ENCODE results near the gene TRPM3. TPM values are rescaled to one million over a fixed set of nuclear protein-coding genes. Genes with fewer than 3 reads are reported as not detected.

The TRPM3 gene
- total RNA-seq, 1 experiment from 2014 or later: 5.4 TPM

DNA sequence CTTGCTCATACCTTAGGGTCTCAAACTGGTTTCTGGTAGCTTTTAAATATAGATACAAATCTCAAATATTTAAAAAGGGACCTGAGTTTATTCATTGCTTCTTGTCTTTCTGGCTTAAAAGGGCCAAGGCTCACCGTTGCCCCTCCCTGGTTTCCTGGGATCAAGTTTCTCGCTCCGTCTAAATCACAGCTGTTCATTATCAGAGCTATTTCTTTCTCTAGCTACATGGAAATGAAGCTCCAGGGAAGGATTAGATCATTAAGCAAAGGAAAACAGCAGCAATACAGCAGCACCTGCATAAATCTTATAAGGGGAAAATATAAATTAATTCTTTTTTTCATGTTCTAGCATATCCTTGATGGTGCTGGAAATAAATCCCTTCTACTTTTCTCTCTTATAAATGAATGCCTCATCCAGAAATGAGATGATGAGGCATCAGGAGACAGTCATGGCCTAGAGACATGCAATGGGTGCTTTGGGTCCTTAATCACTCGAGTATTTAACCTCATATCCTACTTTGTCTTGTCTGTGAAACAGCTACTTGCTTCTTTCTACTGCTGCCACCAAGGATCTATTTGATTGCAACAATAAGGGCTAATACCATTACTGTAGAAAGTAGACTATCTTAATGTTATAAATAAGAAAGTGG, 320.1 kb downstream of the TRPM3 start:
- POLR2A ChIA-PET: no interaction called here
- Mint-ChIP-seq H3K36me3 (no peaks in the 10 kb centered on the region), H3K4me1 (peaks cover 41% of the 10 kb centered on the region), H3K9me3 (no peaks in the 10 kb centered on the region), H3K27me3 (ENCODE audit: low read depth) (no peaks in the 10 kb centered on the region), H3K27ac (no peak overlapping the region), H3K4me3 (no peak overlapping the region)
- TF ChIP-seq SP1 (CRISPR knock-in tag; conservative IDR thresholded peaks at IDR 0.05): no peak
- no peak for TF ChIP-seq JAZF1 (CRISPR knock-in tag; IDR thresholded peaks at IDR 0.05)
- TF ChIP-seq, protein P1, sequence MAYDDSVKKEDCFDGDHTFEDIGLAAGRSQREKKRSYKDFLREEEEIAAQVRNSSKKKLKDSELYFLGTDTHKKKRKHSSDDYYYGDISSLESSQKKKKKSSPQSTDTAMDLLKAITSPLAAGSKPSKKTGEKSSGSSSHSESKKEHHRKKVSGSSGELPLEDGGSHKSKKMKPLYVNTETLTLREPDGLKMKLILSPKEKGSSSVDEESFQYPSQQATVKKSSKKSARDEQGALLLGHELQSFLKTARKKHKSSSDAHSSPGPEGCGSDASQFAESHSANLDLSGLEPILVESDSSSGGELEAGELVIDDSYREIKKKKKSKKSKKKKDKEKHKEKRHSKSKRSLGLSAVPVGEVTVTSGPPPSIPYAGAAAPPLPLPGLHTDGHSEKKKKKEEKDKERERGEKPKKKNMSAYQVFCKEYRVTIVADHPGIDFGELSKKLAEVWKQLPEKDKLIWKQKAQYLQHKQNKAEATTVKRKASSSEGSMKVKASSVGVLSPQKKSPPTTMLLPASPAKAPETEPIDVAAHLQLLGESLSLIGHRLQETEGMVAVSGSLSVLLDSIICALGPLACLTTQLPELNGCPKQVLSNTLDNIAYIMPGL (CRISPR knock-in tag; IDR thresholded peaks at IDR 0.05): no peak
- no peak for TF ChIP-seq TEAD4 (CRISPR knock-in tag; IDR thresholded peaks at IDR 0.05)
- TF ChIP-seq, protein P2, sequence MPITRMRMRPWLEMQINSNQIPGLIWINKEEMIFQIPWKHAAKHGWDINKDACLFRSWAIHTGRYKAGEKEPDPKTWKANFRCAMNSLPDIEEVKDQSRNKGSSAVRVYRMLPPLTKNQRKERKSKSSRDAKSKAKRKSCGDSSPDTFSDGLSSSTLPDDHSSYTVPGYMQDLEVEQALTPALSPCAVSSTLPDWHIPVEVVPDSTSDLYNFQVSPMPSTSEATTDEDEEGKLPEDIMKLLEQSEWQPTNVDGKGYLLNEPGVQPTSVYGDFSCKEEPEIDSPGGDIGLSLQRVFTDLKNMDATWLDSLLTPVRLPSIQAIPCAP (CRISPR knock-in tag; IDR thresholded peaks at IDR 0.05): no peak
- TF ChIP-seq NR3C1 (CRISPR knock-in tag; conservative IDR thresholded peaks at IDR 0.05; ENCODE audit: low read depth): no peak
- TF ChIP-seq KAT7 (CRISPR knock-in tag; IDR thresholded peaks at IDR 0.05; ENCODE audit: borderline replicate concordance): no peak
- TF ChIP-seq GTF2I (CRISPR knock-in tag; conservative IDR thresholded peaks at IDR 0.05): no peak
- TF ChIP-seq, protein P3, sequence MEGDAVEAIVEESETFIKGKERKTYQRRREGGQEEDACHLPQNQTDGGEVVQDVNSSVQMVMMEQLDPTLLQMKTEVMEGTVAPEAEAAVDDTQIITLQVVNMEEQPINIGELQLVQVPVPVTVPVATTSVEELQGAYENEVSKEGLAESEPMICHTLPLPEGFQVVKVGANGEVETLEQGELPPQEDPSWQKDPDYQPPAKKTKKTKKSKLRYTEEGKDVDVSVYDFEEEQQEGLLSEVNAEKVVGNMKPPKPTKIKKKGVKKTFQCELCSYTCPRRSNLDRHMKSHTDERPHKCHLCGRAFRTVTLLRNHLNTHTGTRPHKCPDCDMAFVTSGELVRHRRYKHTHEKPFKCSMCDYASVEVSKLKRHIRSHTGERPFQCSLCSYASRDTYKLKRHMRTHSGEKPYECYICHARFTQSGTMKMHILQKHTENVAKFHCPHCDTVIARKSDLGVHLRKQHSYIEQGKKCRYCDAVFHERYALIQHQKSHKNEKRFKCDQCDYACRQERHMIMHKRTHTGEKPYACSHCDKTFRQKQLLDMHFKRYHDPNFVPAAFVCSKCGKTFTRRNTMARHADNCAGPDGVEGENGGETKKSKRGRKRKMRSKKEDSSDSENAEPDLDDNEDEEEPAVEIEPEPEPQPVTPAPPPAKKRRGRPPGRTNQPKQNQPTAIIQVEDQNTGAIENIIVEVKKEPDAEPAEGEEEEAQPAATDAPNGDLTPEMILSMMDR (IDR thresholded peaks at IDR 0.05): no peak
- no peak for TF ChIP-seq TEAD1 (CRISPR knock-in tag; IDR thresholded peaks at IDR 0.05)
- TF ChIP-seq ZNF396 (CRISPR knock-in tag; IDR thresholded peaks at IDR 0.05; ENCODE audit: borderline replicate concordance): no peak
- TF ChIP-seq, protein P4, sequence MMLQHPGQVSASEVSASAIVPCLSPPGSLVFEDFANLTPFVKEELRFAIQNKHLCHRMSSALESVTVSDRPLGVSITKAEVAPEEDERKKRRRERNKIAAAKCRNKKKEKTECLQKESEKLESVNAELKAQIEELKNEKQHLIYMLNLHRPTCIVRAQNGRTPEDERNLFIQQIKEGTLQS (CRISPR knock-in tag; conservative IDR thresholded peaks at IDR 0.05): no peak
- no peak for TF ChIP-seq CBFB (CRISPR knock-in tag; IDR thresholded peaks at IDR 0.05; ENCODE audit: low read depth)
- TF ChIP-seq, protein P5, sequence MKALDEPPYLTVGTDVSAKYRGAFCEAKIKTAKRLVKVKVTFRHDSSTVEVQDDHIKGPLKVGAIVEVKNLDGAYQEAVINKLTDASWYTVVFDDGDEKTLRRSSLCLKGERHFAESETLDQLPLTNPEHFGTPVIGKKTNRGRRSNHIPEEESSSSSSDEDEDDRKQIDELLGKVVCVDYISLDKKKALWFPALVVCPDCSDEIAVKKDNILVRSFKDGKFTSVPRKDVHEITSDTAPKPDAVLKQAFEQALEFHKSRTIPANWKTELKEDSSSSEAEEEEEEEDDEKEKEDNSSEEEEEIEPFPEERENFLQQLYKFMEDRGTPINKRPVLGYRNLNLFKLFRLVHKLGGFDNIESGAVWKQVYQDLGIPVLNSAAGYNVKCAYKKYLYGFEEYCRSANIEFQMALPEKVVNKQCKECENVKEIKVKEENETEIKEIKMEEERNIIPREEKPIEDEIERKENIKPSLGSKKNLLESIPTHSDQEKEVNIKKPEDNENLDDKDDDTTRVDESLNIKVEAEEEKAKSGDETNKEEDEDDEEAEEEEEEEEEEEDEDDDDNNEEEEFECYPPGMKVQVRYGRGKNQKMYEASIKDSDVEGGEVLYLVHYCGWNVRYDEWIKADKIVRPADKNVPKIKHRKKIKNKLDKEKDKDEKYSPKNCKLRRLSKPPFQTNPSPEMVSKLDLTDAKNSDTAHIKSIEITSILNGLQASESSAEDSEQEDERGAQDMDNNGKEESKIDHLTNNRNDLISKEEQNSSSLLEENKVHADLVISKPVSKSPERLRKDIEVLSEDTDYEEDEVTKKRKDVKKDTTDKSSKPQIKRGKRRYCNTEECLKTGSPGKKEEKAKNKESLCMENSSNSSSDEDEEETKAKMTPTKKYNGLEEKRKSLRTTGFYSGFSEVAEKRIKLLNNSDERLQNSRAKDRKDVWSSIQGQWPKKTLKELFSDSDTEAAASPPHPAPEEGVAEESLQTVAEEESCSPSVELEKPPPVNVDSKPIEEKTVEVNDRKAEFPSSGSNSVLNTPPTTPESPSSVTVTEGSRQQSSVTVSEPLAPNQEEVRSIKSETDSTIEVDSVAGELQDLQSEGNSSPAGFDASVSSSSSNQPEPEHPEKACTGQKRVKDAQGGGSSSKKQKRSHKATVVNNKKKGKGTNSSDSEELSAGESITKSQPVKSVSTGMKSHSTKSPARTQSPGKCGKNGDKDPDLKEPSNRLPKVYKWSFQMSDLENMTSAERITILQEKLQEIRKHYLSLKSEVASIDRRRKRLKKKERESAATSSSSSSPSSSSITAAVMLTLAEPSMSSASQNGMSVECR (CRISPR knock-in tag; IDR thresholded peaks at IDR 0.05; ENCODE audit: borderline replicate concordance): no peak
- ATAC-seq: no peak
- CTCF ChIA-PET: interaction anchor here (0.7 to 1.0 kb wide), 2 partner anchors 13 to 200 kb away, joined by 3 read pairs; no protein-coding TSS in a partner anchor
- no peak for DNase-seq (ENCODE audit: low spot score)

DNA sequence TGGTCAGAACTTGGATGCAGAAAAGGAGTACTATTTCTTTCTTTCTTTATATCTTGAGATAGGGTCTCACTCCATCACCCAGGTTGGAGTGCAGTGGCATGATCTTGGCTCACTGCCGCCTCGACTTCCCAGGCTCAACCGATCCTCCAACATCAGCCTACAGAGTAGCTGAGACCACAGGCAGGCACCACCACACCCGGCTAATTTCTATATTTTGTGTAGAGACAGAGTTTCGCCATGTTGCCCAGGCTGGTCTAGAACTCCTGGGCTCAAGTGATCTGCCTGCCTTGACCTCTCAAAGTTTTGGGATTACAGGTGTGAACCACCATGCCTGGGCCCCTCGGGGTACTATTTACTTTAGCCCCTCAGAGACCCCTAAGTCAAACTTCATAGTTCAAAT, 323.4 kb downstream of the TRPM3 start:
- Mint-ChIP-seq H3K4me1 (peaks cover 24% of the 10 kb centered on the region), H3K36me3 (no peaks in the 10 kb centered on the region), H3K4me3 (no peak overlapping the region), H3K9me3 (no peaks in the 10 kb centered on the region), H3K27ac (no peak overlapping the region), H3K27me3 (ENCODE audit: low read depth) (no peaks in the 10 kb centered on the region)
- ChIA-PET POLR2A (no interaction called here), CTCF (no interaction called here)
- ATAC-seq (no peak), DNase-seq (ENCODE audit: low spot score) (no peak)
- TF ChIP-seq ZNF138 (CRISPR knock-in tag; conservative IDR thresholded peaks at IDR 0.05): no peak
- TF ChIP-seq, protein P6, sequence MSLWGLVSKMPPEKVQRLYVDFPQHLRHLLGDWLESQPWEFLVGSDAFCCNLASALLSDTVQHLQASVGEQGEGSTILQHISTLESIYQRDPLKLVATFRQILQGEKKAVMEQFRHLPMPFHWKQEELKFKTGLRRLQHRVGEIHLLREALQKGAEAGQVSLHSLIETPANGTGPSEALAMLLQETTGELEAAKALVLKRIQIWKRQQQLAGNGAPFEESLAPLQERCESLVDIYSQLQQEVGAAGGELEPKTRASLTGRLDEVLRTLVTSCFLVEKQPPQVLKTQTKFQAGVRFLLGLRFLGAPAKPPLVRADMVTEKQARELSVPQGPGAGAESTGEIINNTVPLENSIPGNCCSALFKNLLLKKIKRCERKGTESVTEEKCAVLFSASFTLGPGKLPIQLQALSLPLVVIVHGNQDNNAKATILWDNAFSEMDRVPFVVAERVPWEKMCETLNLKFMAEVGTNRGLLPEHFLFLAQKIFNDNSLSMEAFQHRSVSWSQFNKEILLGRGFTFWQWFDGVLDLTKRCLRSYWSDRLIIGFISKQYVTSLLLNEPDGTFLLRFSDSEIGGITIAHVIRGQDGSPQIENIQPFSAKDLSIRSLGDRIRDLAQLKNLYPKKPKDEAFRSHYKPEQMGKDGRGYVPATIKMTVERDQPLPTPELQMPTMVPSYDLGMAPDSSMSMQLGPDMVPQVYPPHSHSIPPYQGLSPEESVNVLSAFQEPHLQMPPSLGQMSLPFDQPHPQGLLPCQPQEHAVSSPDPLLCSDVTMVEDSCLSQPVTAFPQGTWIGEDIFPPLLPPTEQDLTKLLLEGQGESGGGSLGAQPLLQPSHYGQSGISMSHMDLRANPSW (CRISPR knock-in tag; conservative IDR thresholded peaks at IDR 0.05; ENCODE audit: low read depth): no peak
- no peak for TF ChIP-seq ZNF317 (CRISPR knock-in tag; IDR thresholded peaks at IDR 0.05; ENCODE audit: borderline replicate concordance, low read depth)
- TF ChIP-seq GABPB1 (CRISPR knock-in tag; IDR thresholded peaks at IDR 0.05): no peak
- no peak for TF ChIP-seq JUN (CRISPR knock-in tag; IDR thresholded peaks at IDR 0.05)
- TF ChIP-seq TP53 (CRISPR knock-in tag; IDR thresholded peaks at IDR 0.05): no peak
- TF ChIP-seq ZNF423 (CRISPR knock-in tag; IDR thresholded peaks at IDR 0.05): no peak
- no peak for TF ChIP-seq TCF7 (CRISPR knock-in tag; IDR thresholded peaks at IDR 0.05; ENCODE audit: low read depth)
- no peak for TF ChIP-seq CBFB (CRISPR knock-in tag; IDR thresholded peaks at IDR 0.05; ENCODE audit: low read depth)
- TF ChIP-seq, protein P7, sequence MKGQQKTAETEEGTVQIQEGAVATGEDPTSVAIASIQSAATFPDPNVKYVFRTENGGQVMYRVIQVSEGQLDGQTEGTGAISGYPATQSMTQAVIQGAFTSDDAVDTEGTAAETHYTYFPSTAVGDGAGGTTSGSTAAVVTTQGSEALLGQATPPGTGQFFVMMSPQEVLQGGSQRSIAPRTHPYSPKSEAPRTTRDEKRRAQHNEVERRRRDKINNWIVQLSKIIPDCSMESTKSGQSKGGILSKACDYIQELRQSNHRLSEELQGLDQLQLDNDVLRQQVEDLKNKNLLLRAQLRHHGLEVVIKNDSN (CRISPR knock-in tag; IDR thresholded peaks at IDR 0.05): no peak
- TF ChIP-seq ELF4 (CRISPR knock-in tag; IDR thresholded peaks at IDR 0.05; ENCODE audit: low read depth): no peak

Data from WTC11 (cell line).